Measurements from ENCODE around the gene OIP5. TPM values are rescaled to one million over a fixed set of nuclear protein-coding genes. Genes with fewer than 3 reads are reported as not detected.
A peak's percentile ranks its signal among the peaks of the same experiment; 100 is the strongest.
"Not testable (repeated sequence)": the region's sequence is repeated elsewhere in the genome, so short reads cannot be mapped to it uniquely, and the experiment has no call there.

The OIP5 gene
- total and polyA plus RNA-seq, 4 donors, result 0.47 to 1.5 (median 0.94) TPM

- peak overlapping the region; percentile 72 for H3K4me3 ChIP-seq
- peak overlapping the region in 1 of 2 donors; percentile 82 for H3K9ac ChIP-seq (ENCODE audit: insufficient read depth in 1 of 2, low read length in 2 of 2)
- no peaks in the 10 kb centered on the region for H3K27me3 ChIP-seq (ENCODE audit: control insufficient read depth in 3 of 3, insufficient read depth in 3 of 3, low read length in 2 of 3)
- ATAC-seq (ENCODE audit: insufficient read depth, low FRiP score) (peak; percentile 78), DNase-seq (no peak)
- H3K4me1 ChIP-seq (ENCODE audit: control insufficient read depth in 5 of 5, insufficient read depth in 5 of 5, low read length in 5 of 5), result peaks cover 0 to 11% (median 0%) of the 10 kb centered on the region in 5 donors
- no peaks in the 10 kb centered on the region for H3K9me3 ChIP-seq (ENCODE audit: control insufficient read depth in 4 of 4, insufficient read depth in 3 of 4, low read length in 3 of 4)
- TF ChIP-seq, protein P1, sequence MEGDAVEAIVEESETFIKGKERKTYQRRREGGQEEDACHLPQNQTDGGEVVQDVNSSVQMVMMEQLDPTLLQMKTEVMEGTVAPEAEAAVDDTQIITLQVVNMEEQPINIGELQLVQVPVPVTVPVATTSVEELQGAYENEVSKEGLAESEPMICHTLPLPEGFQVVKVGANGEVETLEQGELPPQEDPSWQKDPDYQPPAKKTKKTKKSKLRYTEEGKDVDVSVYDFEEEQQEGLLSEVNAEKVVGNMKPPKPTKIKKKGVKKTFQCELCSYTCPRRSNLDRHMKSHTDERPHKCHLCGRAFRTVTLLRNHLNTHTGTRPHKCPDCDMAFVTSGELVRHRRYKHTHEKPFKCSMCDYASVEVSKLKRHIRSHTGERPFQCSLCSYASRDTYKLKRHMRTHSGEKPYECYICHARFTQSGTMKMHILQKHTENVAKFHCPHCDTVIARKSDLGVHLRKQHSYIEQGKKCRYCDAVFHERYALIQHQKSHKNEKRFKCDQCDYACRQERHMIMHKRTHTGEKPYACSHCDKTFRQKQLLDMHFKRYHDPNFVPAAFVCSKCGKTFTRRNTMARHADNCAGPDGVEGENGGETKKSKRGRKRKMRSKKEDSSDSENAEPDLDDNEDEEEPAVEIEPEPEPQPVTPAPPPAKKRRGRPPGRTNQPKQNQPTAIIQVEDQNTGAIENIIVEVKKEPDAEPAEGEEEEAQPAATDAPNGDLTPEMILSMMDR (IDR thresholded peaks at IDR 0.05; ENCODE audit: control extremely low read depth, extremely low read depth), result peak; percentile 4
- 3 to 5% methylated on average over 14 of the region's 14 CpGs for WGBS, 2 donors
- H3K36me3 ChIP-seq (ENCODE audit: control insufficient read depth in 4 of 4, insufficient read depth in 4 of 4, low read length in 4 of 4), result no peaks in the 10 kb centered on the region
- peak overlapping the region in 1 of 2 donors; percentile 77 for H3K27ac ChIP-seq (ENCODE audit: low read depth in 1 of 2, low read length in 1 of 2)
Observed at GRCh38 chr15:41331833-41332193, 578 bp downstream of the OIP5 start.

DNA sequence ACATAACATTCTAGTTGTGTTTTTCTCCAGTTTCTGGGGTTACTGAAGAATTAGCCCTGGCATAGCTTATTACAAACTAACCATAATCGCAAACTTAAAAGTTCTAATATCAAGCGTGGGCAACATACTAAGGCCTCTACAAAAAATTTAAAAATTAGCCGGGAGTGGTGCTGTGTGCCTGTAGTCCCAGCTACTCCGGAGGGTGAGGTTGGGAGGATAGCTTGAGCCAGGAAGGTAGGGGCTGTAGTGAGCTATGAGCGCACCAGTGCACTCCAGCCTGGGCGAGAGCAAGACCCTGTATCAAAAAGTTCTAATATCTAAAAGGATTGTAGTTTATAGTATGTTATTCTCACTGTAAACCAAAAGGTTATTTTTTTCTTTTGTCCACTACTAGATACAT, 1.1 kb downstream of the OIP5 start:
- no peak overlapping the region for H3K4me3 ChIP-seq
- ATAC-seq (ENCODE audit: insufficient read depth, low FRiP score), result no peak

GRCh38 chr15:41323611-41324010, 8.8 kb downstream of the OIP5 start:
- H3K27me3 ChIP-seq (ENCODE audit: control insufficient read depth in 3 of 3, insufficient read depth in 3 of 3, low read length in 2 of 3), result no peaks in the 10 kb centered on the region
- no peak overlapping the region for H3K9ac ChIP-seq (ENCODE audit: insufficient read depth in 1 of 2, low read length in 2 of 2)
- TF ChIP-seq, protein P1 (IDR thresholded peaks at IDR 0.05; ENCODE audit: control extremely low read depth, extremely low read depth), result no peak
- no peak overlapping the region for H3K4me3 ChIP-seq
- no peaks in the 10 kb centered on the region for H3K36me3 ChIP-seq (ENCODE audit: control insufficient read depth in 4 of 4, insufficient read depth in 4 of 4, low read length in 4 of 4)
- DNase-seq (no peak), ATAC-seq (ENCODE audit: insufficient read depth, low FRiP score) (no peak)
- 98 to 100% methylated on average over 1 of the region's 1 CpG for WGBS, 2 donors
- H3K4me1 ChIP-seq (ENCODE audit: control insufficient read depth in 5 of 5, insufficient read depth in 5 of 5, low read length in 5 of 5), result no peaks in the 10 kb centered on the region
- H3K27ac ChIP-seq (ENCODE audit: low read depth in 1 of 2, low read length in 1 of 2), result no peak overlapping the region
- H3K9me3 ChIP-seq (ENCODE audit: control insufficient read depth in 4 of 4, insufficient read depth in 3 of 4, low read length in 3 of 4), result no peaks in the 10 kb centered on the region

More for the DNA sequence above, 1.1 kb downstream of the OIP5 start:
- H3K27ac ChIP-seq (ENCODE audit: low read depth in 1 of 2, low read length in 1 of 2), result no peak overlapping the region
- H3K9me3 ChIP-seq (ENCODE audit: control insufficient read depth in 4 of 4, insufficient read depth in 3 of 4, low read length in 3 of 4), result no peaks in the 10 kb centered on the region
- H3K9ac ChIP-seq (ENCODE audit: insufficient read depth in 1 of 2, low read length in 2 of 2), result peak overlapping the region in 1 of 2 donors; percentile 82
- TF ChIP-seq, protein P1 (IDR thresholded peaks at IDR 0.05; ENCODE audit: control extremely low read depth, extremely low read depth), result no peak
- H3K27me3 ChIP-seq (ENCODE audit: control insufficient read depth in 3 of 3, insufficient read depth in 3 of 3, low read length in 2 of 3), result no peaks in the 10 kb centered on the region
- DNase-seq, result no peak
- H3K36me3 ChIP-seq (ENCODE audit: control insufficient read depth in 4 of 4, insufficient read depth in 4 of 4, low read length in 4 of 4), result no peaks in the 10 kb centered on the region
- H3K4me1 ChIP-seq (ENCODE audit: control insufficient read depth in 5 of 5, insufficient read depth in 5 of 5, low read length in 5 of 5), result peaks cover 0 to 11% (median 0%) of the 10 kb centered on the region in 5 donors
- 76 to 78% methylated on average over 6 of the region's 6 CpGs for WGBS, 2 donors

DNA sequence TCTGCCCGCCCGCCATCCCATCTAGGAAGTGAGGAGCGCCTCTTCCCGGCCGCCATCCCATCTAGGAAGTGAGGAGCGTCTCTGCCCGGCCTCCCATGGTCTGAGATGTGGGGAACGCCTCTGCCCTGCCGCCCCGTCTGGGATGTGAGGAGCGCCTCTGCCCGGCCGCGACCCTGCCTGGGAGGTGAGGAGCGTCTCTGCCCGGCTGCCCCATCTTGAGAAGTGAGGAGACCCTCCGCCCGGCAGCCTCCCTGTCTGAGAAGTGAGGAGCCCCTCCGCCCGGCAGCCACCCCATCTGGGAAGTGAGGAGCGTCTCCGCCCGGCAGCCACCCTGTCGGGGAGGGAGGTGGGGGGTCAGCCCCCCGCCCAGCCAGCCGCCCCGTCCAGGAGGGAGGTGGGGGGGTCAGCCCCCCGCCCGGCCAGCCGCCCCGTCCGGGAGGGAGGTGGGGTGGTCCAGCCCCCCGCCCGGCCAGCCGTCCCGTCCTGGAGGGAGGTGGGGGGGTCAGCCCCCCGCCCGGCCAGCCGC, 11.5 kb downstream of the OIP5 start:
- WGBS, 2 donors, result 98 to 99% methylated on average over 34 to 39 of the region's 39 CpGs
- not testable (repeated sequence) for H3K27me3 ChIP-seq (ENCODE audit: control insufficient read depth in 3 of 3, insufficient read depth in 3 of 3, low read length in 2 of 3); H3K27ac ChIP-seq (ENCODE audit: low read depth in 1 of 2, low read length in 1 of 2); H3K36me3 ChIP-seq (ENCODE audit: control insufficient read depth in 4 of 4, insufficient read depth in 4 of 4, low read length in 4 of 4); H3K9ac ChIP-seq (ENCODE audit: insufficient read depth in 1 of 2, low read length in 2 of 2); DNase-seq; ATAC-seq (ENCODE audit: insufficient read depth, low FRiP score); H3K9me3 ChIP-seq (ENCODE audit: control insufficient read depth in 4 of 4, insufficient read depth in 3 of 4, low read length in 3 of 4); H3K4me3 ChIP-seq; H3K4me1 ChIP-seq (ENCODE audit: control insufficient read depth in 5 of 5, insufficient read depth in 5 of 5, low read length in 5 of 5)
